HEK293 (cell line): Measurements from ENCODE around the gene MTCL1.

Source experiments
- CTCF ChIA-PET: fragments of 350-600 bp; formaldehyde crosslinking; extraction: SDS; loops from one replicate; lab custom pipeline; 2021; ENCODE audit warnings: antibody characterized with exemption; lab: Yijun Ruan, JAX
- POLR2A ChIA-PET: fragments of 300-600 bp; formaldehyde crosslinking; extraction: SDS; loops from one replicate; lab custom pipeline; 2020; ENCODE audit warnings: antibody characterized with exemption, inconsistent platforms; lab: Yijun Ruan, JAX
- H3K27ac ChIP-seq: fragments of 200-500 bp; sonication (Bioruptor generic); 2 replicates; pipeline ENCODE4 v1.5.1; 2014; ENCODE audit warnings: low read depth, low read length, control low read depth, inconsistent platforms; ENCODE audit errors: extremely low read depth
- H3K36me3 ChIP-seq, 2 experiments: fragments of 200-500 bp in 1 of 2; sonication (Bioruptor generic) in 1 of 2; 1 replicate in 1 of 2; 2 replicates in 1 of 2; pipeline ENCODE4 v1.5.1; 2014 to 2017; ENCODE audit warnings: inconsistent platforms in 2 of 2, low read length in 2 of 2; ENCODE audit not compliant: control insufficient read depth in 2 of 2, insufficient read depth in 1 of 2
- H3K4me1 ChIP-seq: fragments of 200-500 bp; sonication (Bioruptor generic); 2 replicates; pipeline ENCODE4 v1.5.1; 2014; ENCODE audit warnings: mild to moderate bottlenecking, low read length, inconsistent platforms; ENCODE audit not compliant: control insufficient read depth, insufficient read depth
- H3K4me3 ChIP-seq: 2 replicates; pipeline ENCODE4 v1.5.1; 2011; ENCODE audit warnings: low read depth, mild to moderate bottlenecking, control low read depth, low read length, moderate library complexity
- H3K9me3 ChIP-seq: fragments of 200-500 bp; sonication (Bioruptor generic); 2 replicates; pipeline ENCODE4 v1.5.1; 2014; ENCODE audit warnings: low read depth, low read length, inconsistent platforms; ENCODE audit not compliant: control insufficient read depth, insufficient read depth
- KLF1 ChIP-seq: fragments of 450-650 bp; formaldehyde crosslinking; IDR thresholded peaks from 2 replicates; pipeline ENCODE4 v1.5.1; 2016; ENCODE audit warnings: missing biosample characterization, missing genetic modification characterization
- MEIS1 ChIP-seq: sonication (generic); formaldehyde crosslinking; IDR thresholded peaks from 2 replicates; pipeline ENCODE4 v1.8.1; 2022; ENCODE audit warnings: missing genetic modification reagents, mild to moderate bottlenecking, borderline replicate concordance
- REPIN1 ChIP-seq: fragments of 450-650 bp; formaldehyde crosslinking; IDR thresholded peaks from 2 replicates; pipeline ENCODE4 v1.5.1; 2017; ENCODE audit warnings: missing biosample characterization, missing genetic modification characterization, low read depth
- ZBTB1 ChIP-seq: fragments of 450-650 bp; formaldehyde crosslinking; IDR thresholded peaks from 2 replicates; pipeline ENCODE4 v1.5.1; 2016; ENCODE audit warnings: missing biosample characterization, missing genetic modification characterization
- ZBTB21 ChIP-seq: fragments of 450-650 bp; formaldehyde crosslinking; IDR thresholded peaks from 2 replicates; pipeline ENCODE4 v1.5.1; 2017; ENCODE audit warnings: missing biosample characterization, missing genetic modification characterization
- ZFP37 ChIP-seq: fragments of 450-650 bp; formaldehyde crosslinking; IDR thresholded peaks from 2 replicates; pipeline ENCODE4 v1.5.1; 2016; ENCODE audit warnings: missing biosample characterization, missing genetic modification characterization
- ZNF24 ChIP-seq: fragments of 450-650 bp; formaldehyde crosslinking; IDR thresholded peaks from 2 replicates; pipeline ENCODE4 v1.5.1; 2016; ENCODE audit warnings: missing biosample characterization, missing genetic modification characterization
- ZNF280C ChIP-seq: fragments of 450-650 bp; formaldehyde crosslinking; IDR thresholded peaks from 2 replicates; pipeline ENCODE4 v1.5.1; 2016; ENCODE audit warnings: missing biosample characterization, missing genetic modification characterization
- ZNF514 ChIP-seq: fragments of 450-650 bp; formaldehyde crosslinking; IDR thresholded peaks from 2 replicates; pipeline ENCODE4 v1.5.1; 2016; ENCODE audit warnings: missing biosample characterization, missing genetic modification characterization
- ZNF530 ChIP-seq: fragments of 450-650 bp; formaldehyde crosslinking; IDR thresholded peaks from 2 replicates; pipeline ENCODE4 v1.5.1; 2016; ENCODE audit warnings: low read depth, missing biosample characterization, missing genetic modification characterization
- ZNF555 ChIP-seq: fragments of 450-650 bp; formaldehyde crosslinking; conservative IDR thresholded peaks from 2 replicates; pipeline ENCODE4 v1.5.1; 2017; ENCODE audit warnings: missing biosample characterization, mild to moderate bottlenecking, missing genetic modification characterization, inconsistent platforms
- ZNF580 ChIP-seq: fragments of 450-650 bp; formaldehyde crosslinking; IDR thresholded peaks from 2 replicates; pipeline ENCODE4 v1.5.1; 2016; ENCODE audit warnings: missing biosample characterization, missing genetic modification characterization
- ZNF585B ChIP-seq: fragments of 450-650 bp; formaldehyde crosslinking; IDR thresholded peaks from 2 replicates; pipeline ENCODE4 v1.5.1; 2016; ENCODE audit warnings: missing biosample characterization, missing genetic modification characterization
- ZNF677 ChIP-seq: fragments of 450-650 bp; IDR thresholded peaks from 2 replicates; pipeline ENCODE4 v1.5.0; 2018; ENCODE audit warnings: missing biosample characterization, mild to moderate bottlenecking, missing genetic modification characterization, moderate library complexity
- ZNF792 ChIP-seq: fragments of 450-650 bp; formaldehyde crosslinking; IDR thresholded peaks from 2 replicates; pipeline ENCODE4 v1.5.1; 2016; ENCODE audit warnings: missing biosample characterization, missing genetic modification characterization
- TF ChIP-seq, protein P1 (sequence below): fragments of 450-650 bp; formaldehyde crosslinking; IDR thresholded peaks from 2 replicates; pipeline ENCODE4 v1.5.1; 2016; ENCODE audit warnings: missing biosample characterization, missing genetic modification characterization
- TF ChIP-seq, protein P2 (sequence below): fragments of 450-650 bp; IDR thresholded peaks from 2 replicates; pipeline ENCODE4 v1.5.1; 2018; ENCODE audit warnings: missing biosample characterization, missing genetic modification characterization
- TF ChIP-seq, protein P3 (sequence below): fragments of 450-650 bp; formaldehyde crosslinking; IDR thresholded peaks from 2 replicates; pipeline ENCODE4 v1.5.1; 2017; ENCODE audit warnings: missing biosample characterization, missing genetic modification characterization
- TF ChIP-seq, protein P4 (sequence below): fragments of 450-650 bp; formaldehyde crosslinking; IDR thresholded peaks from 2 replicates; pipeline ENCODE4 v1.5.1; 2016; ENCODE audit warnings: missing biosample characterization, missing genetic modification characterization

The MTCL1 gene

DNA sequence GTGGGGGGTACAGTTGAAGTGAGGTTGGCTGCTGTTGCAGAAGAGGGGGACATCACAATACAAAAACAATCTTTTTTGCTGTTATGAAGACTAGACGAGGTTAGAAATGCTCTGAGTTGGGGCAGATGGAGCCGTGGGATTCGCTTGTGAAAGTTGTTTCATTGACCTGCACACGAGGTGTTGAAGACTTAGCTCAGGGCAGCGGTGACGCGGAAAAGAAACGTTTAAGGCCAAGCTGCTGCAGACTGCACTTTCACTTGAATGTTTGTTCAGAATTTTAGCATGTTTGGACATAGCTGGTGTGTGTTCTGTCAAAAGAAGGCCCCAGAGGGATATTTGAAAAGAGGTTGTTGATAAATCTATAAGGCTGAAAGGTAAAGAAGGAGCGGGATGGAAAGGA, 46.3 kb downstream of the MTCL1 start:
- ChIA-PET POLR2A (no interaction called here), CTCF (interaction anchor here (0.8 to 0.9 kb wide), 2 partner anchors 10 to 55 kb away, joined by 3 read pairs; no protein-coding TSS in a partner anchor)
- no peaks in the 10 kb centered on the region for H3K4me1 ChIP-seq
- H3K27ac ChIP-seq = no peak overlapping the region
- TF ChIP-seq, protein P1, sequence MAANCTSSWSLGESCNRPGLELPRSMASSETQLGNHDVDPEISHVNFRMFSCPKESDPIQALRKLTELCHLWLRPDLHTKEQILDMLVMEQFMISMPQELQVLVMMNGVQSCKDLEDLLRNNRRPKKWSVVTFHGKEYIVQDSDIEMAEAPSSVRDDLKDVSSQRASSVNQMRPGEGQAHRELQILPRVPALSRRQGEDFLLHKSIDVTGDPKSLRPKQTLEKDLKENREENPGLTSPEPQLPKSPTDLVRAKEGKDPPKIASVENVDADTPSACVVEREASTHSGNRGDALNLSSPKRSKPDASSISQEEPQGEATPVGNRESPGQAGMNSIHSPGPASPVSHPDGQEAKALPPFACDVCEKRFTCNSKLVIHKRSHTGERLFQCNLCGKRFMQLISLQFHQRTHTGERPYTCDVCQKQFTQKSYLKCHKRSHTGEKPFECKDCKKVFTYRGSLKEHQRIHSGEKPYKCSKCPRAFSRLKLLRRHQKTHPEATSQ = no peak
- TF ChIP-seq ZNF585B (tag by site-specific recombination) (no peak), ZBTB21 (tag by site-specific recombination) (no peak), ZNF677 (tag by site-specific recombination) (no peak), ZFP37 (no peak), ZNF24 (tag by site-specific recombination) (no peak), ZNF555 (tag by site-specific recombination) (no peak), MEIS1 (CRISPR knock-in tag) (no peak), REPIN1 (tag by site-specific recombination) (no peak), ZNF280C (tag by site-specific recombination) (no peak), ZNF514 (tag by site-specific recombination) (no peak), ZNF792 (tag by site-specific recombination) (no peak), ZNF530 (tag by site-specific recombination) (no peak), ZNF580 (tag by site-specific recombination) (no peak), KLF1 (tag by site-specific recombination) (no peak), ZBTB1 (tag by site-specific recombination) (no peak)
- TF ChIP-seq, protein P2, sequence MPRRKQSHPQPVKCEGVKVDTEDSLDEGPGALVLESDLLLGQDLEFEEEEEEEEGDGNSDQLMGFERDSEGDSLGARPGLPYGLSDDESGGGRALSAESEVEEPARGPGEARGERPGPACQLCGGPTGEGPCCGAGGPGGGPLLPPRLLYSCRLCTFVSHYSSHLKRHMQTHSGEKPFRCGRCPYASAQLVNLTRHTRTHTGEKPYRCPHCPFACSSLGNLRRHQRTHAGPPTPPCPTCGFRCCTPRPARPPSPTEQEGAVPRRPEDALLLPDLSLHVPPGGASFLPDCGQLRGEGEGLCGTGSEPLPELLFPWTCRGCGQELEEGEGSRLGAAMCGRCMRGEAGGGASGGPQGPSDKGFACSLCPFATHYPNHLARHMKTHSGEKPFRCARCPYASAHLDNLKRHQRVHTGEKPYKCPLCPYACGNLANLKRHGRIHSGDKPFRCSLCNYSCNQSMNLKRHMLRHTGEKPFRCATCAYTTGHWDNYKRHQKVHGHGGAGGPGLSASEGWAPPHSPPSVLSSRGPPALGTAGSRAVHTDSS (tag by site-specific recombination) = no peak
- TF ChIP-seq, protein P3, sequence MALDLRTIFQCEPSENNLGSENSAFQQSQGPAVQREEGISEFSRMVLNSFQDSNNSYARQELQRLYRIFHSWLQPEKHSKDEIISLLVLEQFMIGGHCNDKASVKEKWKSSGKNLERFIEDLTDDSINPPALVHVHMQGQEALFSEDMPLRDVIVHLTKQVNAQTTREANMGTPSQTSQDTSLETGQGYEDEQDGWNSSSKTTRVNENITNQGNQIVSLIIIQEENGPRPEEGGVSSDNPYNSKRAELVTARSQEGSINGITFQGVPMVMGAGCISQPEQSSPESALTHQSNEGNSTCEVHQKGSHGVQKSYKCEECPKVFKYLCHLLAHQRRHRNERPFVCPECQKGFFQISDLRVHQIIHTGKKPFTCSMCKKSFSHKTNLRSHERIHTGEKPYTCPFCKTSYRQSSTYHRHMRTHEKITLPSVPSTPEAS = no peak
- TF ChIP-seq, protein P4, sequence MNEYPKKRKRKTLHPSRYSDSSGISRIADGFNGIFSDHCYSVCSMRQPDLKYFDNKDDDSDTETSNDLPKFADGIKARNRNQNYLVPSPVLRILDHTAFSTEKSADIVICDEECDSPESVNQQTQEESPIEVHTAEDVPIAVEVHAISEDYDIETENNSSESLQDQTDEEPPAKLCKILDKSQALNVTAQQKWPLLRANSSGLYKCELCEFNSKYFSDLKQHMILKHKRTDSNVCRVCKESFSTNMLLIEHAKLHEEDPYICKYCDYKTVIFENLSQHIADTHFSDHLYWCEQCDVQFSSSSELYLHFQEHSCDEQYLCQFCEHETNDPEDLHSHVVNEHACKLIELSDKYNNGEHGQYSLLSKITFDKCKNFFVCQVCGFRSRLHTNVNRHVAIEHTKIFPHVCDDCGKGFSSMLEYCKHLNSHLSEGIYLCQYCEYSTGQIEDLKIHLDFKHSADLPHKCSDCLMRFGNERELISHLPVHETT (tag by site-specific recombination) = no peak
- peaks cover 0 to 17% of the 10 kb centered on the region in 2 experiments; a peak in 2 of 3 replicates for H3K36me3 ChIP-seq
- no peak overlapping the region for H3K4me3 ChIP-seq
- no peaks in the 10 kb centered on the region for H3K9me3 ChIP-seq
